Ascending aorta (tissue), 2 donors: ENCODE measurements around the gene TYW1. TPM values are rescaled to one million over a fixed set of nuclear protein-coding genes. Genes with fewer than 3 reads are reported as not detected.
"Not testable (repeated sequence)": the region's sequence is repeated elsewhere in the genome, so short reads cannot be mapped to it uniquely, and the experiment has no call there.

ENCODE experiments used
- DNase-seq, 2 donors: peaks; one replicate each; pipeline ENCODE4 v3.0.0-alpha.2; 2019; ENCODE audit warnings: low spot score in 2 of 2
- H3K27ac ChIP-seq, 2 donors: fragments of 200-600 bp; sonication (generic); one replicate each; pipeline ENCODE4 v1.5.1; 2016 to 2017; ENCODE audit warnings: mild to moderate bottlenecking in 1 of 2
- H3K27me3 ChIP-seq: fragments of 200-600 bp; sonication (generic); one replicate; pipeline ENCODE4 v1.5.1; 2017
- H3K36me3 ChIP-seq, 2 donors: fragments of 200-600 bp; sonication (generic); one replicate each; pipeline ENCODE4 v1.5.1; 2016
- H3K4me1 ChIP-seq, 2 donors: fragments of 200-600 bp; sonication (generic); one replicate each; pipeline ENCODE4 v1.5.1; 2016 to 2017; ENCODE audit warnings: mild to moderate bottlenecking in 1 of 2
- H3K4me3 ChIP-seq, 2 donors: fragments of 200-600 bp; sonication (generic); one replicate each; pipeline ENCODE4 v1.5.1; 2016 to 2017; ENCODE audit warnings: mild to moderate bottlenecking in 1 of 2
- H3K9me3 ChIP-seq, 2 donors: fragments of 200-600 bp; sonication (generic); one replicate each; pipeline ENCODE4 v1.5.1; 2016
- intact Hi-C: fragments of 100-400 bp; cut with DNase I; formaldehyde crosslinking; loops from one replicate; pipeline ENCODE4 v1.15.1; 2023
- total RNA-seq: library from RNA; depleted of rRNA; stranded (reverse); fragments of >200 nt; gene quantifications from one replicate; pipeline ENCODE4 v1.1.0, GENCODE V29; 2016

Gene TYW1
- total RNA-seq, 1 donor from 2014 or later = 2.1 TPM

- DNase-seq, H3K36me3 ChIP-seq, H3K4me1 ChIP-seq, H3K9me3 ChIP-seq, intact Hi-C loops, H3K4me3 ChIP-seq, H3K27me3 ChIP-seq, H3K27ac ChIP-seq: not testable (repeated sequence)
These were observed 188.5 kb downstream of the TYW1 start for GRCh38 chr7:67184912-67185659.

GRCh38 chr7:67185660-67186129, 189.1 kb downstream of the TYW1 start:
- H3K36me3 ChIP-seq, H3K4me1 ChIP-seq, DNase-seq, H3K4me3 ChIP-seq, H3K9me3 ChIP-seq, intact Hi-C loops, H3K27me3 ChIP-seq, H3K27ac ChIP-seq: not testable (repeated sequence)

GRCh38 chr7:67189160-67189559, 192.5 kb downstream of the TYW1 start:
- H3K27ac ChIP-seq, DNase-seq, H3K27me3 ChIP-seq, H3K4me3 ChIP-seq, H3K9me3 ChIP-seq, intact Hi-C loops, H3K4me1 ChIP-seq, H3K36me3 ChIP-seq: not testable (repeated sequence)

- DNase-seq, intact Hi-C loops, H3K4me1 ChIP-seq, H3K9me3 ChIP-seq, H3K36me3 ChIP-seq, H3K4me3 ChIP-seq, H3K27ac ChIP-seq, H3K27me3 ChIP-seq: not testable (repeated sequence)
These were observed 193.3 kb downstream of the TYW1 start for GRCh38 chr7:67189801-67190465.

GRCh38 chr7:67191002-67191720, 194.5 kb downstream of the TYW1 start:
- H3K36me3 ChIP-seq, H3K9me3 ChIP-seq, H3K27me3 ChIP-seq, H3K4me1 ChIP-seq, H3K4me3 ChIP-seq, intact Hi-C loops, H3K27ac ChIP-seq, DNase-seq: not testable (repeated sequence)

- H3K9me3 ChIP-seq, H3K27me3 ChIP-seq, H3K27ac ChIP-seq, H3K4me3 ChIP-seq, intact Hi-C loops, H3K4me1 ChIP-seq, DNase-seq: not testable (repeated sequence)
- peaks cover 2 to 20% of the 10 kb centered on the region in 2 donors for H3K36me3 ChIP-seq
These were observed 195.6 kb downstream of the TYW1 start for GRCh38 chr7:67192123-67192702.

GRCh38 chr7:67192889-67193613, 196.4 kb downstream of the TYW1 start:
- intact Hi-C loops, H3K4me1 ChIP-seq, DNase-seq, H3K27me3 ChIP-seq, H3K9me3 ChIP-seq, H3K4me3 ChIP-seq, H3K27ac ChIP-seq: not testable (repeated sequence)
- peaks cover 2 to 22% of the 10 kb centered on the region in 2 donors for H3K36me3 ChIP-seq

GRCh38 chr7:67196176-67196575, 199.5 kb downstream of the TYW1 start:
- not testable (repeated sequence) for H3K4me3 ChIP-seq, H3K27ac ChIP-seq

GRCh38 chr7:67198865-67199526, 202.4 kb downstream of the TYW1 start:
- intact Hi-C loops, H3K4me3 ChIP-seq, H3K27ac ChIP-seq, DNase-seq, H3K4me1 ChIP-seq, H3K27me3 ChIP-seq, H3K9me3 ChIP-seq: not testable (repeated sequence)
- peaks cover 2 to 24% of the 10 kb centered on the region in 2 donors for H3K36me3 ChIP-seq

More at GRCh38 chr7:67196176-67196575, 199.5 kb downstream of the TYW1 start:
- H3K27me3 ChIP-seq, H3K4me1 ChIP-seq, H3K9me3 ChIP-seq, DNase-seq, intact Hi-C loops: not testable (repeated sequence)
- peaks cover 2 to 24% of the 10 kb centered on the region in 2 donors for H3K36me3 ChIP-seq

GRCh38 chr7:67205772-67206171, 209.1 kb downstream of the TYW1 start:
- H3K36me3 ChIP-seq, H3K27me3 ChIP-seq, H3K4me1 ChIP-seq, intact Hi-C loops, H3K4me3 ChIP-seq, H3K9me3 ChIP-seq, H3K27ac ChIP-seq, DNase-seq: not testable (repeated sequence)
